Muscle layer of colon (tissue), 2 donors: ENCODE measurements around the gene STK32A.

Experiments
- H3K27ac ChIP-seq: one replicate; pipeline ENCODE4 v1.7.0; 2013; ENCODE audit warnings: low read depth, mild to moderate bottlenecking, low read length, moderate library complexity
- H3K27me3 ChIP-seq, 2 donors: one replicate each; pipeline ENCODE4 v1.7.0; 2013; ENCODE audit warnings: low read length in 2 of 2, mild to moderate bottlenecking in 2 of 2; ENCODE audit not compliant: insufficient read depth in 2 of 2, control insufficient read depth in 1 of 2
- H3K36me3 ChIP-seq: one replicate; pipeline ENCODE4 v1.7.0; 2013; ENCODE audit warnings: mild to moderate bottlenecking, low read length; ENCODE audit not compliant: insufficient read depth
- H3K4me1 ChIP-seq: one replicate; pipeline ENCODE4 v1.7.0; 2013; ENCODE audit warnings: mild to moderate bottlenecking, low read length; ENCODE audit not compliant: insufficient read depth
- H3K4me3 ChIP-seq, 2 donors: one replicate each; pipeline ENCODE4 v1.7.0; 2013; ENCODE audit warnings: low read length in 2 of 2, low read depth in 1 of 2, mild to moderate bottlenecking in 1 of 2, moderate library complexity in 1 of 2
- H3K9ac ChIP-seq: one replicate; pipeline ENCODE4 v1.7.0; 2013; ENCODE audit warnings: low read length
- H3K9me3 ChIP-seq: one replicate; pipeline ENCODE4 v1.7.0; 2013; ENCODE audit warnings: mild to moderate bottlenecking, low read length
- donor health status: abdominal sarcoma.
- donor health status: Adenocarcinoma of cecum.

The STK32A gene

GRCh38 chr5:147411359-147412319 lies 176.8 kb downstream of the STK32A start:
- Histone ChIP-seq H3K9me3 (no peaks in the 10 kb centered on the region), H3K36me3 (peaks cover 76% of the 10 kb centered on the region), H3K27me3 (no peaks in the 10 kb centered on the region), H3K4me1 (peaks cover 67% of the 10 kb centered on the region), H3K27ac (peak overlapping the region; percentile 46), H3K9ac (no peak overlapping the region), H3K4me3 (no peak overlapping the region)

GRCh38 chr5:147412561-147412960 lies 177.7 kb downstream of the STK32A start:
- H3K9me3 ChIP-seq, result no peaks in the 10 kb centered on the region
- H3K4me1 ChIP-seq, result peaks cover 67% of the 10 kb centered on the region
- H3K4me3 ChIP-seq, result no peak overlapping the region
- no peaks in the 10 kb centered on the region for H3K27me3 ChIP-seq
- peaks cover 76% of the 10 kb centered on the region for H3K36me3 ChIP-seq
- no peak overlapping the region for H3K9ac ChIP-seq
- H3K27ac ChIP-seq, result peak overlapping the region; percentile 12

- no peaks in the 10 kb centered on the region for H3K9me3 ChIP-seq
- H3K36me3 ChIP-seq, result peaks cover 74% of the 10 kb centered on the region
- H3K9ac ChIP-seq, result no peak overlapping the region
- no peaks in the 10 kb centered on the region for H3K27me3 ChIP-seq
- peaks cover 74% of the 10 kb centered on the region for H3K4me1 ChIP-seq
- no peak overlapping the region for H3K4me3 ChIP-seq
- H3K27ac ChIP-seq, result peak overlapping the region; percentile 35
These were observed 178.4 kb downstream of the STK32A start for GRCh38 chr5:147413266-147413665.

GRCh38 chr5:147415651-147416050 lies 180.8 kb downstream of the STK32A start:
- H3K36me3 ChIP-seq, result peaks cover 56% of the 10 kb centered on the region
- no peaks in the 10 kb centered on the region for H3K9me3 ChIP-seq
- H3K4me3 ChIP-seq, result no peak overlapping the region
- peak overlapping the region; percentile 77 for H3K27ac ChIP-seq
- no peak overlapping the region for H3K9ac ChIP-seq
- peaks cover 74% of the 10 kb centered on the region for H3K4me1 ChIP-seq
- H3K27me3 ChIP-seq, result no peaks in the 10 kb centered on the region

GRCh38 chr5:147417135-147417813 lies 182.4 kb downstream of the STK32A start:
- peaks cover 59% of the 10 kb centered on the region for H3K4me1 ChIP-seq
- peak overlapping the region in 1 of 2 donors; percentile 0 for H3K4me3 ChIP-seq
- H3K9me3 ChIP-seq, result no peaks in the 10 kb centered on the region
- no peak overlapping the region for H3K9ac ChIP-seq
- no peaks in the 10 kb centered on the region for H3K27me3 ChIP-seq
- H3K36me3 ChIP-seq, result peaks cover 45% of the 10 kb centered on the region
- H3K27ac ChIP-seq, result peak overlapping the region; percentile 77

- Histone ChIP-seq H3K27ac (no peak overlapping the region), H3K36me3 (peaks cover 33% of the 10 kb centered on the region), H3K9ac (no peak overlapping the region), H3K4me1 (peaks cover 47% of the 10 kb centered on the region), H3K4me3 (no peak overlapping the region), H3K9me3 (no peaks in the 10 kb centered on the region), H3K27me3 (no peaks in the 10 kb centered on the region)
These were observed 183.8 kb downstream of the STK32A start for GRCh38 chr5:147418613-147419012.

- H3K36me3 ChIP-seq, result peaks cover 5% of the 10 kb centered on the region
- H3K27ac ChIP-seq, result no peak overlapping the region
- H3K4me3 ChIP-seq, result no peak overlapping the region
- no peaks in the 10 kb centered on the region for H3K9me3 ChIP-seq
- no peaks in the 10 kb centered on the region for H3K27me3 ChIP-seq
- no peak overlapping the region for H3K9ac ChIP-seq
- peaks cover 48% of the 10 kb centered on the region for H3K4me1 ChIP-seq
These were observed 192.0 kb downstream of the STK32A start for GRCh38 chr5:147426640-147427327.

GRCh38 chr5:147427521-147428401 lies 192.9 kb downstream of the STK32A start:
- H3K4me1 ChIP-seq, result peaks cover 58% of the 10 kb centered on the region
- no peaks in the 10 kb centered on the region for H3K27me3 ChIP-seq
- no peak overlapping the region for H3K9ac ChIP-seq
- H3K36me3 ChIP-seq, result peaks cover 5% of the 10 kb centered on the region
- no peaks in the 10 kb centered on the region for H3K9me3 ChIP-seq
- H3K4me3 ChIP-seq, result no peak overlapping the region
- H3K27ac ChIP-seq, result no peak overlapping the region

- Histone ChIP-seq H3K9me3 (no peaks in the 10 kb centered on the region), H3K27me3 (no peaks in the 10 kb centered on the region), H3K9ac (no peak overlapping the region), H3K4me1 (peaks cover 78% of the 10 kb centered on the region), H3K27ac (no peak overlapping the region), H3K4me3 (no peak overlapping the region), H3K36me3 (no peaks in the 10 kb centered on the region)
These were observed 195.8 kb downstream of the STK32A start for GRCh38 chr5:147430628-147431027.

GRCh38 chr5:147431586-147431985 lies 196.8 kb downstream of the STK32A start:
- peaks cover 80% of the 10 kb centered on the region for H3K4me1 ChIP-seq
- H3K36me3 ChIP-seq, result no peaks in the 10 kb centered on the region
- no peak overlapping the region for H3K4me3 ChIP-seq
- no peaks in the 10 kb centered on the region for H3K27me3 ChIP-seq
- H3K9ac ChIP-seq, result no peak overlapping the region
- peak overlapping the region; percentile 41 for H3K27ac ChIP-seq
- H3K9me3 ChIP-seq, result no peaks in the 10 kb centered on the region
